A549 (cell line): Measurements from ENCODE around the gene CMKLR1.

Experiments used
- BHLHE40 ChIP-seq: IDR thresholded peaks from 2 replicates; pipeline ENCODE4 v1.6.1; 2012; ENCODE audit warnings: low read depth, low read length, inconsistent platforms
- CTCF ChIP-seq: fragments of >200 bp; sonication (Bioruptor Twin); formaldehyde crosslinking; IDR thresholded peaks from 3 replicates; pipeline ENCODE4 v1.5.1; 2016
- ESRRA ChIP-seq: fragments of 150-350 bp; IDR thresholded peaks from 2 replicates; pipeline ENCODE4 v1.6.1; 2014; ENCODE audit warnings: mild to moderate bottlenecking, low read length, borderline replicate concordance
- MAX ChIP-seq: IDR thresholded peaks from 2 replicates; pipeline ENCODE4 v1.6.1; 2012
- NFE2L2 ChIP-seq: fragments of 150-350 bp; conservative IDR thresholded peaks from 2 replicates; pipeline ENCODE4 v1.6.1; 2014; ENCODE audit warnings: low read length
- PBX3 ChIP-seq: IDR thresholded peaks from 2 replicates; pipeline ENCODE4 v1.6.1; 2012
- POLR2A ChIP-seq: IDR thresholded peaks from 2 replicates; pipeline ENCODE4 v1.6.1; 2012; ENCODE audit warnings: mild to moderate bottlenecking, low read length
- RCOR1 ChIP-seq: fragments of 150-350 bp; IDR thresholded peaks from 2 replicates; pipeline ENCODE4 v1.6.1; 2014; ENCODE audit warnings: antibody characterized with exemption, low read length, low read depth
- REST ChIP-seq: fragments of 200-600 bp; sonication (generic); IDR thresholded peaks from 2 replicates; pipeline ENCODE4 v1.6.1; 2016; ENCODE audit warnings: antibody characterized with exemption, mild to moderate bottlenecking, moderate library complexity
- RFX5 ChIP-seq: fragments of 450-650 bp; IDR thresholded peaks from 2 replicates; pipeline ENCODE4 v1.7.1; 2014; ENCODE audit warnings: antibody characterized with exemption, mild to moderate bottlenecking, moderate library complexity
- RNF2 ChIP-seq: fragments of 200-600 bp; sonication (generic); IDR thresholded peaks from 2 replicates; pipeline ENCODE4 v1.6.1; 2016; ENCODE audit warnings: low read depth, mild to moderate bottlenecking, antibody characterized with exemption, moderate library complexity, borderline replicate concordance
- SMC3 ChIP-seq: fragments of >200 bp; sonication (Bioruptor Twin); formaldehyde crosslinking; IDR thresholded peaks from 3 replicates; pipeline ENCODE4 v1.6.1; 2018; ENCODE audit warnings: inconsistent platforms
- TFCP2L1 ChIP-seq: fragments of 250-450 bp; sonication (Bioruptor Pico); IDR thresholded peaks from 2 replicates; pipeline ENCODE4 v1.5.0; 2021; ENCODE audit warnings: mild to moderate bottlenecking
- ZC3H11A ChIP-seq: fragments of 450-650 bp; IDR thresholded peaks from 2 replicates; pipeline ENCODE4 v1.6.1; 2014; ENCODE audit warnings: antibody characterized with exemption, mild to moderate bottlenecking

- no peak for TF ChIP-seq ZC3H11A
- TF ChIP-seq PBX3, result no peak
- no peak for TF ChIP-seq CTCF
- no peak for TF ChIP-seq ESRRA
- TF ChIP-seq REST, result no peak
- TF ChIP-seq POLR2A, result no peak
- TF ChIP-seq MAX, result no peak
- no peak for TF ChIP-seq SMC3
- no peak for TF ChIP-seq RNF2
- no peak for TF ChIP-seq RFX5
- TF ChIP-seq RCOR1, result no peak
- TF ChIP-seq BHLHE40, result no peak
- TF ChIP-seq NFE2L2, result no peak
- TF ChIP-seq TFCP2L1 (CRISPR knock-in tag), result no peak
These were observed 43.5 kb downstream of the CMKLR1 start for GRCh38 chr12:108295641-108296040.
